ENCODE measurements around the gene CYFIP1. TPM values are rescaled to one million over a fixed set of nuclear protein-coding genes. Genes with fewer than 3 reads are reported as not detected.
A peak's percentile ranks its signal among the peaks of the same experiment; 100 is the strongest.

The CYFIP1 gene
- total and polyA plus RNA-seq, 9 of the 15 experiments (the other 6 are each of a cell fraction or from before 2014, with no cell fraction given): 3.8 to 59.8 (median 28.3) TPM

DNA sequence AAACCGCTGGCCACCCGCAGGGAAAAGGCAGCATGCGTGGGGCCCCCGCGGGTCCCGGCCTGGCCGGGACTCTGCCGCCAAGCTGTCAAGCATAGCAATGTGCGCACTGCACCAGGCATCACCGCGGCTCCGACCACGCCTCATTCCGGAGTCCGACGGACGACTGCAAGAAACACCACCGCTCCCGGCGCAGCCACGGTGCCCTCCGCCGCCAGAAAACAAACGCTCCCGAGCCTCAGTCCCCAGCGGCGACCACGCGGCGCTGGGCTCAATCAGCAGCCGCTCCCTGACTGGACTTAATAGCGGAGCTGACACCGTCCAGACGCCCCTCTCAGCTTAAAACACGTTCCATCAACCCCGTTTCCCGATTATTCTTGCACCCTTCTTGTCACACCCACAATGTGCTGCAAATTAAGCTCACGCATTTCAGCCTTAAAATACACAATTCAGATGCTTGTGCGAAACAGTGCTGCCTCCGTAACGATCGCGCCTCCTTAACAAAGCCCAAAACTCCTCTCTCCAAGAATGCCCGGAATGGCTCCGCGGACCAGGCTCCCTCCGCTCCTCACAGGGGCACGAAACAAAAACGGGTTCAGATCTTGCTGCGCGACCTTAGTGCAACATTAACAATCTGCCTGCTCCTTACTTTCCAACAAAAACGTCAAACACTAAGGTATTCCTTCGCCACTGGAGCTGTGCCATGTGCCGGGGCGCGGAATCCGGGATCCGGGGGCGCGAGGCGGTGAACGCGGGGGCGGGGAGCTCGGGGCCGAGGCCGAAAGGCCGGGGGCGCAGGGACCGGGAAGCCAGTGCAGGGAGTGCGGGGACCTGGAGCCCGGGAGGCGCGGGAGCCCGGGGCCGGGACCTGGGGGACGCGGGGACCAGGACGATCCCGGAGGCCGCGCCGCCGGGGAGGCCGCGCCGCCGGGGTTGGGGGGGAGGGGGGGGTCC is 655 bp downstream of the CYFIP1 start (continued):
- TF ChIP-seq, protein P1, sequence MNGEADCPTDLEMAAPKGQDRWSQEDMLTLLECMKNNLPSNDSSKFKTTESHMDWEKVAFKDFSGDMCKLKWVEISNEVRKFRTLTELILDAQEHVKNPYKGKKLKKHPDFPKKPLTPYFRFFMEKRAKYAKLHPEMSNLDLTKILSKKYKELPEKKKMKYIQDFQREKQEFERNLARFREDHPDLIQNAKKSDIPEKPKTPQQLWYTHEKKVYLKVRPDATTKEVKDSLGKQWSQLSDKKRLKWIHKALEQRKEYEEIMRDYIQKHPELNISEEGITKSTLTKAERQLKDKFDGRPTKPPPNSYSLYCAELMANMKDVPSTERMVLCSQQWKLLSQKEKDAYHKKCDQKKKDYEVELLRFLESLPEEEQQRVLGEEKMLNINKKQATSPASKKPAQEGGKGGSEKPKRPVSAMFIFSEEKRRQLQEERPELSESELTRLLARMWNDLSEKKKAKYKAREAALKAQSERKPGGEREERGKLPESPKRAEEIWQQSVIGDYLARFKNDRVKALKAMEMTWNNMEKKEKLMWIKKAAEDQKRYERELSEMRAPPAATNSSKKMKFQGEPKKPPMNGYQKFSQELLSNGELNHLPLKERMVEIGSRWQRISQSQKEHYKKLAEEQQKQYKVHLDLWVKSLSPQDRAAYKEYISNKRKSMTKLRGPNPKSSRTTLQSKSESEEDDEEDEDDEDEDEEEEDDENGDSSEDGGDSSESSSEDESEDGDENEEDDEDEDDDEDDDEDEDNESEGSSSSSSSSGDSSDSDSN (IDR thresholded peaks at IDR 0.05; ENCODE audit: borderline replicate concordance in 1 of 2, low read depth in 2 of 2, low read length in 2 of 2): peak; percentile 17 to 25; a peak in 1 of 4 replicates
- TF ChIP-seq NKRF (IDR thresholded peaks at IDR 0.05; ENCODE audit: borderline replicate concordance) (peak; percentile 62; the same call in 1 of the 2 replicates), ZNF586 (CRISPR knock-in tag; conservative IDR thresholded peaks at IDR 0.05) (no peak), E2F6 (IDR thresholded peaks at IDR 0.05; ENCODE audit: borderline replicate concordance in 1 of 2, extremely low read depth in 1 of 2, insufficient read depth in 1 of 2, insufficient read length in 1 of 2, low read depth in 1 of 2, low read length in 1 of 2, poor library complexity in 1 of 2, severe bottlenecking in 1 of 2) (peak; percentile 21 to 90), RBBP5 (IDR thresholded peaks at IDR 0.05; ENCODE audit: borderline replicate concordance, insufficient read depth, low read length, poor library complexity, severe bottlenecking) (peak; percentile 66), SIRT6 (IDR thresholded peaks at IDR 0.05; ENCODE audit: low read depth, low read length) (no peak), HDAC1 (IDR thresholded peaks at IDR 0.05) (peak in 1 of 2 experiments; percentile 70; a peak in 2 of 4 replicates), ZNF263 (CRISPR knock-in tag; IDR thresholded peaks at IDR 0.05; ENCODE audit: borderline replicate concordance) (peak; percentile 40), SIN3A (IDR thresholded peaks at IDR 0.05; ENCODE audit: borderline replicate concordance in 2 of 2, control insufficient read depth in 1 of 2, low read depth in 2 of 2, low read length in 2 of 2) (peak in 1 of 2 experiments; percentile 80; a peak in 2 of 4 replicates), ZNF431 (CRISPR knock-in tag; IDR thresholded peaks at IDR 0.05) (peak; percentile 45; the same call in 1 of the 2 replicates), EGR1 (conservative IDR thresholded peaks at IDR 0.05) (peak; percentile 89), FOXK1 (CRISPR knock-in tag; IDR thresholded peaks at IDR 0.05; ENCODE audit: borderline replicate concordance) (no peak)
- TF ChIP-seq, protein P2, sequence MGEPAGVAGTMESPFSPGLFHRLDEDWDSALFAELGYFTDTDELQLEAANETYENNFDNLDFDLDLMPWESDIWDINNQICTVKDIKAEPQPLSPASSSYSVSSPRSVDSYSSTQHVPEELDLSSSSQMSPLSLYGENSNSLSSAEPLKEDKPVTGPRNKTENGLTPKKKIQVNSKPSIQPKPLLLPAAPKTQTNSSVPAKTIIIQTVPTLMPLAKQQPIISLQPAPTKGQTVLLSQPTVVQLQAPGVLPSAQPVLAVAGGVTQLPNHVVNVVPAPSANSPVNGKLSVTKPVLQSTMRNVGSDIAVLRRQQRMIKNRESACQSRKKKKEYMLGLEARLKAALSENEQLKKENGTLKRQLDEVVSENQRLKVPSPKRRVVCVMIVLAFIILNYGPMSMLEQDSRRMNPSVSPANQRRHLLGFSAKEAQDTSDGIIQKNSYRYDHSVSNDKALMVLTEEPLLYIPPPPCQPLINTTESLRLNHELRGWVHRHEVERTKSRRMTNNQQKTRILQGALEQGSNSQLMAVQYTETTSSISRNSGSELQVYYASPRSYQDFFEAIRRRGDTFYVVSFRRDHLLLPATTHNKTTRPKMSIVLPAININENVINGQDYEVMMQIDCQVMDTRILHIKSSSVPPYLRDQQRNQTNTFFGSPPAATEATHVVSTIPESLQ (CRISPR knock-in tag; IDR thresholded peaks at IDR 0.05): no peak

Measured in K562 (cell line).